GM19467 (cell line): ENCODE data around the gene PDZD11.
"Not testable (repeated sequence)": the region's sequence is repeated elsewhere in the genome, so short reads cannot be mapped to it uniquely, and the experiment has no call there.

Experiments
- ATAC-seq: cut with Tn5 transposase; IDR thresholded peaks from one replicate; pipeline ENCODE4 v1.9.1; 2021; ENCODE audit warnings: mild to moderate bottlenecking, moderate library complexity; ENCODE audit not compliant: unreplicated experiment

The PDZD11 gene

GRCh38 chrX:70289793-70290770 lies at the start of gene PDZD11, which contains the start of gene KIF4A:
TSS of gene PDZD11 (minus strand) at chrX:70289927. CDS start at chrX:70289341, 586 bp downstream.
TSS of gene KIF4A (plus strand) at chrX:70290104. CDS start at chrX:70290459, 355 bp downstream.
- ATAC-seq: peak; percentile 94

- no peak for ATAC-seq
These were observed 48.6 kb upstream of the PDZD11 start for GRCh38 chrX:70338290-70338689.

- ATAC-seq: peak; percentile 98
These were observed 47.0 kb upstream of the PDZD11 start for GRCh38 chrX:70336767-70337166.

GRCh38 chrX:70332600-70332999 lies 42.9 kb upstream of the PDZD11 start:
- ATAC-seq: no peak

GRCh38 chrX:70331161-70331560 lies 41.4 kb upstream of the PDZD11 start:
- ATAC-seq: no peak

GRCh38 chrX:70324326-70324725 lies 34.6 kb upstream of the PDZD11 start:
- no peak for ATAC-seq

GRCh38 chrX:70323628-70324027 lies 33.9 kb upstream of the PDZD11 start:
- ATAC-seq: not testable (repeated sequence)

GRCh38 chrX:70322784-70323183 lies 33.1 kb upstream of the PDZD11 start:
- no peak for ATAC-seq

GRCh38 chrX:70313503-70313902 lies 23.8 kb upstream of the PDZD11 start:
- no peak for ATAC-seq

- no peak for ATAC-seq
These were observed 12.0 kb upstream of the PDZD11 start for GRCh38 chrX:70301716-70302115.

- ATAC-seq: no peak
These were observed 3.9 kb upstream of the PDZD11 start for GRCh38 chrX:70293621-70294020.

GRCh38 chrX:70292788-70293187 lies 3.1 kb upstream of the PDZD11 start:
- ATAC-seq: no peak

GRCh38 chrX:70289168-70289792 lies 447 bp downstream of the PDZD11 start:
- ATAC-seq: no peak

- ATAC-seq: no peak
These were observed 7.8 kb downstream of the PDZD11 start, which contains the start of gene RAB41 for GRCh38 chrX:70281951-70282350. TSS of gene RAB41 (plus strand) at chrX:70282172. CDS start at chrX:70282218, 46 bp downstream.

- ATAC-seq: no peak
These were observed 9.2 kb downstream of the PDZD11 start for GRCh38 chrX:70280573-70280972.

GRCh38 chrX:70279081-70279480 lies 10.6 kb downstream of the PDZD11 start:
- no peak for ATAC-seq

GRCh38 chrX:70274029-70274428 lies 15.7 kb downstream of the PDZD11 start:
- not testable (repeated sequence) for ATAC-seq

- no peak for ATAC-seq
These were observed 21.7 kb downstream of the PDZD11 start, which contains the start of gene ARR3 for GRCh38 chrX:70268034-70268433. TSS of gene ARR3 (plus strand) at chrX:70268334. CDS start at chrX:70269386, 1,052 bp downstream.

- no peak for ATAC-seq
These were observed 24.9 kb downstream of the PDZD11 start for GRCh38 chrX:70264784-70265183.

- no peak for ATAC-seq
These were observed 26.7 kb downstream of the PDZD11 start for GRCh38 chrX:70262952-70263567.

- ATAC-seq: no peak
These were observed 29.6 kb downstream of the PDZD11 start, which contains the start of gene P2RY4 for GRCh38 chrX:70260104-70260503. TSS of gene P2RY4 (minus strand) at chrX:70260204. CDS start at chrX:70259624, 580 bp downstream.
